PFSK-1 (cell line): Measurements from ENCODE around the gene TSPAN14.

Source experiments
- FOXP2 ChIP-seq: optimal IDR thresholded peaks from 2 replicates; pipeline ENCODE3; 2011; ENCODE audit warnings: borderline replicate concordance, control low read depth, inconsistent platforms; ENCODE audit not compliant: insufficient read depth; ENCODE audit errors: extremely low read length, extremely low read depth
- POLR2AphosphoS5 ChIP-seq: IDR thresholded peaks from 2 replicates; pipeline ENCODE4 v1.6.1; 2012; ENCODE audit warnings: low read depth, mild to moderate bottlenecking, control low read depth, low read length, moderate library complexity
- SIN3A ChIP-seq: IDR thresholded peaks from 2 replicates; pipeline ENCODE4 v1.6.1; 2012; ENCODE audit warnings: mild to moderate bottlenecking, low read length, moderate library complexity, borderline replicate concordance; ENCODE audit not compliant: insufficient read depth
- TAF1 ChIP-seq: IDR thresholded peaks from 2 replicates; pipeline ENCODE4 v1.6.1; 2012; ENCODE audit warnings: low read length, control low read depth, borderline replicate concordance; ENCODE audit not compliant: insufficient read depth
- TF ChIP-seq, protein P1 (sequence below), 2 experiments: IDR thresholded peaks; 2 replicates each; pipeline versions ENCODE4 v1.6.1 to v1.8.0; 2011 to 2012; ENCODE audit warnings: low read depth in 2 of 2, low read length in 2 of 2, control low read depth in 1 of 2, inconsistent platforms in 1 of 2, mild to moderate bottlenecking in 1 of 2, moderate library complexity in 1 of 2; ENCODE audit not compliant: insufficient read depth in 1 of 2

TSPAN14 gene

DNA sequence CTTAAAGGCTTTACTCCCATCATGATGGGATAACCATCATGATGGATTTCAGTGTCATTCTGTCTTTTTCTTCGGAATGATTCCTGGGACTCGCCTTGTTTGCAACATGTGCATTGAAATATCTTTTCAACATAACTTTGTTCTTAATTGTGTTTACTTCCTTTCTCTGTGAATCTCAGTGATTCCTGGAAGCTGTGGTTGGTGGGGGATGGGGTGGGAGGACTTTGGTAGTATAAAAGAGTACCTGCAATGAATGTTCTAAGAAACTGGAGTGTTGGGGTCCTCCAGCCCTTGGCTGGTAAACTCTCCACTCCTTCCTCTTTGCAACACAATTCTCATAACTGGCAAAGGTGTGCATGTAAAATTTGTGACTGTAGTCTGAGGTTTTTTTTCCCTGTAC, 72.1 kb downstream of the TSPAN14 start:
- TF ChIP-seq, protein P1, sequence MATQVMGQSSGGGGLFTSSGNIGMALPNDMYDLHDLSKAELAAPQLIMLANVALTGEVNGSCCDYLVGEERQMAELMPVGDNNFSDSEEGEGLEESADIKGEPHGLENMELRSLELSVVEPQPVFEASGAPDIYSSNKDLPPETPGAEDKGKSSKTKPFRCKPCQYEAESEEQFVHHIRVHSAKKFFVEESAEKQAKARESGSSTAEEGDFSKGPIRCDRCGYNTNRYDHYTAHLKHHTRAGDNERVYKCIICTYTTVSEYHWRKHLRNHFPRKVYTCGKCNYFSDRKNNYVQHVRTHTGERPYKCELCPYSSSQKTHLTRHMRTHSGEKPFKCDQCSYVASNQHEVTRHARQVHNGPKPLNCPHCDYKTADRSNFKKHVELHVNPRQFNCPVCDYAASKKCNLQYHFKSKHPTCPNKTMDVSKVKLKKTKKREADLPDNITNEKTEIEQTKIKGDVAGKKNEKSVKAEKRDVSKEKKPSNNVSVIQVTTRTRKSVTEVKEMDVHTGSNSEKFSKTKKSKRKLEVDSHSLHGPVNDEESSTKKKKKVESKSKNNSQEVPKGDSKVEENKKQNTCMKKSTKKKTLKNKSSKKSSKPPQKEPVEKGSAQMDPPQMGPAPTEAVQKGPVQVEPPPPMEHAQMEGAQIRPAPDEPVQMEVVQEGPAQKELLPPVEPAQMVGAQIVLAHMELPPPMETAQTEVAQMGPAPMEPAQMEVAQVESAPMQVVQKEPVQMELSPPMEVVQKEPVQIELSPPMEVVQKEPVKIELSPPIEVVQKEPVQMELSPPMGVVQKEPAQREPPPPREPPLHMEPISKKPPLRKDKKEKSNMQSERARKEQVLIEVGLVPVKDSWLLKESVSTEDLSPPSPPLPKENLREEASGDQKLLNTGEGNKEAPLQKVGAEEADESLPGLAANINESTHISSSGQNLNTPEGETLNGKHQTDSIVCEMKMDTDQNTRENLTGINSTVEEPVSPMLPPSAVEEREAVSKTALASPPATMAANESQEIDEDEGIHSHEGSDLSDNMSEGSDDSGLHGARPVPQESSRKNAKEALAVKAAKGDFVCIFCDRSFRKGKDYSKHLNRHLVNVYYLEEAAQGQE (IDR thresholded peaks at IDR 0.05; ENCODE audit: insufficient read depth in 1 of 2, low read depth in 2 of 2, low read length in 2 of 2), result no peak
- no peak for TF ChIP-seq POLR2AphosphoS5

DNA sequence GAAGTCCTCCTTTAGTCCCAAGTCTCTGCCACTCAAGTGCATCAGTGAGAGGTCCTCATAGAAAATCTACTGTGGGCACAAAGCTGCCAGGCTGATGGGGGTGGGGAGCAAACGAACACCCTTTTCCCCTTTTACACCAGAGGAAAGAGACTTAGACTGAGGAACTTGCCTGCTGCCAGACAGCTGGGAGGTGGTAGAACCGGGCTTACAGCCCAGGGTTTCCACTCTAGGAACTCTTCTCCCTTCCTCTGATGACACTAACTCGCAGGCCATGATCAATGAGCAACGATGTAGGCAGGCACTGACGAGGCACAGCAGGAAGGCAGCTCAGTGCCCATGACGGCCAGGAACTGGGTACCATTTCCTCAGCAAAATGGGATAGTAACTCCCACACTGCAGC, 72.6 kb downstream of the TSPAN14 start:
- TF ChIP-seq SIN3A, result no peak

DNA sequence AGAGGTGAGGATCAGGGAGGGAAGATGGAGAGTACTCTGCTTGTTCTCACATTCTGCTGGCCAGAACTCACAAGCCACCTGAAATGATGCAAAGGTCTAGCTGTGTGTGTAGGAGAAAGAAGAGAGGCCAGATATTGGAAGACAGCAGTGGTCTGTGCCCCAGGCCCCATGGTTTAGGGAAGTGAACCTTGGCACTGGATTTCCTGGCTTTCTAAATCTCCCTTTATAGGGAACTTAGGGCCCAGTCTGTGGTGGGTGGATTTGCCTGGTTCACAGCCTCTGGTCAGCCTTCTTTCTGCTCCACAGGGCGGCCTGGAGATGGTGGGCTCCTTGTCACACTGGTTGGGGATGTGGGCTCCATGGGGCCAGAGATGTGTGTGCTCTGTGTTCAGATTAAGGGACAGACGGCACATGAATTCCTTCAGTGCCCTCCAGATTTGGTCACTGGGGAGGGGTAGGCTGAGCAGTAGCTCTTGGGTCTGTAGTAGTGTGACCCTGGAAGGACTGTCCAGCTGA, 74.1 kb downstream of the TSPAN14 start:
- TF ChIP-seq TAF1, result no peak
- TF ChIP-seq POLR2AphosphoS5, result no peak
- TF ChIP-seq, protein P1 (IDR thresholded peaks at IDR 0.05; ENCODE audit: insufficient read depth in 1 of 2, low read depth in 2 of 2, low read length in 2 of 2), result no peak
- TF ChIP-seq SIN3A, result no peak
- TF ChIP-seq FOXP2, result no peak

DNA sequence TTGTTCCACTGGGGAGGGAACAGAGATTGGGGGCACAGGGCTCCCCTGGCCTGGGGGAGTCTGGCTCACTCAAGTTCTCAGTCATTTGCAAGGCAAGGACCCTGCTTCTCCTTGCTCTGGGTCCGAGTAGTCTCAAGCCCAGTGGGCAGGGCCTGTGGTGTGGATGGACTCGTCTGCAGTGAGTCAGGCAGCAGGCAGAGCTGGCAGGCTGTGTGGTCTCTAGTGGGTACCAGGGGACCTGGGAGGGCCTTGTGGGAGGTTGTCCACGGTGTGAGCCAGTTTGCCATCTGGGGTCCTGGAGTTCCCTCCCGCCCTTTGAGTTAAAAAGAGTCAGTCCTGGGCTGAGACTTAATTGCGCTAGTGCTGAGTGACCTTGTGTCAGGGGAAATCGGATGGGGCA, 74.8 kb downstream of the TSPAN14 start:
- no peak for TF ChIP-seq SIN3A
- no peak for TF ChIP-seq POLR2AphosphoS5
- TF ChIP-seq, protein P1 (IDR thresholded peaks at IDR 0.05; ENCODE audit: insufficient read depth in 1 of 2, low read depth in 2 of 2, low read length in 2 of 2), result no peak
- no peak for TF ChIP-seq FOXP2
- no peak for TF ChIP-seq TAF1

DNA sequence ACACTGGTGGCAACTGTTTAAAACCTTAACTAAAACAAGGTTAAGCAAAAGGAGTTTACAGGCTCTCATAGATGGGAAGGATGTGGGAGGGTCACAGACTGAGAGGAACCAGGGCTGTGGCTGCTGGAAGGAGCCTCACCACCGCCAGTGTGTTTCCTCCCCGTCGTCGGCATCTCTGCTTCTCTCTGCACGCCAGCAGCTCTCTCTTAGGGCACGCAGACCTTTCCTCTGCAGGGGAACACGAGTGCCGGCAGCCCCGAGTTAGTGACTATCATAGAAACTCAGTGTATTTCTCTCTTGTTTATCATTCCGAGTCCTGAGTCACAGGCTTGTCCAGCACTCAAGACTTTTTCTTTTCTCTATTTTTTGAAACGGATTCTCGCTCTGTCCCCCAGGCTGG, 75.5 kb downstream of the TSPAN14 start:
- TF ChIP-seq, protein P1 (IDR thresholded peaks at IDR 0.05; ENCODE audit: insufficient read depth in 1 of 2, low read depth in 2 of 2, low read length in 2 of 2), result no peak
- TF ChIP-seq TAF1 (no peak), POLR2AphosphoS5 (no peak), SIN3A (no peak), FOXP2 (no peak)
